ENCODE measurements around the gene MITF.

Gene MITF

DNA sequence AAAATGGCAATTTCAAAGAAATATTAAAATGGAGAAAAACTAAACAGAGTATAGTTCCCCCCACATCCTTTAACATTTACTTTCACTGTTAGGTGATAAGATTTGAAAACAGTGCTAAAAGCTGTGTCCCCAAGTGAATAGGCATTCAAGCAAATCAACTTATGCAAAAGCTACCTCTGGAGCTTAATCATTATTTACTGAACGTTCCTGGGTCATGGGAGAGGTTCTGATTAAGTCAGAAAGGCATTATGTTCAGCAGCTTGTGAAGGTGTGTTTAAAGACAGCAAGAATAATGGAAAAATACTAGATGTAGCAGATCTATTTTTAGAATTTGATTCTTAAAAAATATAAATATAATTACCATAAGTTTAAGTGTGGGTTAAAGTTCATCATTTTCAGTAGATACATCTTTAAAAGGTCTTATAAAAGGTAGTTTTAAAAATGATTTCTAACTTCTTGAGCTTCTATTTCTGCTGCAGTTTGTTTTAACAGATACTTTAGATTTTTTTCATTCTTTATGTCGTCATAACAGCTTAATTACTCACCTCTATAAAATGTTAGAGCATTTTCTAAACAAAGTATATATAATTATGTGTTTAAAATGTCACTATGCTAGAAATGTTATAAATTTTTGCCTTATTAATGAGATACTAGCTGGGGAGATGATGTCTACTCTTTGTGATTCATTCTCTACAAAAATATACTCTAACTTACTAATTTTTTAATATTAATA lies 127.9 kb downstream of the MITF start:
- H3K4me3 ChIP-seq (ENCODE audit: low read length): no peak overlapping the region

DNA sequence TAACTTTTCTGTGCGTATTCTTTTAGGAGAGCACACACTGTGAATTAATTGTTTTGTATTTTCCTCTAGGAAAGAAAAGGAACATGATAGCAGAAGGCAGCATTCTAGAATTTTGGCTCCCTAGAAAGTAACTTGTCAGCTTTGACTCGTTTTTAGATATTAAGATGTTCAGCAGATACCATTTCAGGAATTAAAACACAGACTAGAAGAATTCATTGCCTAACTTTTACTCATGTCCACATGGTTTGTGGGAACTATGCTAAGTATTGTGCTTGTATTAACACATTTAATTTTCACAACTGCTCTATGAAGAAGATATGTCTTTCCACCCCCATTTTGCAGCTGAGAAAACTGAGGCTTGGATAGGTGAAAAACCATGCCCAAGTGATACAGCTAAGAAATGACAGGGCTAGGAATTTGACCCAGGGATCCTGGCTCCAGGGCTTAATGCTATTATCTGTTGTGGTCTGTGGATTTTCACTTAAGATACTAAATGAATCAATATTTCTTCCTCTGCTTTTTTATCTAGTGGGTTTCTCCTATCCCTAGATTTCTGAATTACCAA lies 128.8 kb downstream of the MITF start:
- no peak for TF ChIP-seq ZNF274 (IDR thresholded peaks at IDR 0.05; ENCODE audit: low read depth, low read length)

More for the DNA sequence above, 127.9 kb downstream of the MITF start:
- no peak for TF ChIP-seq ZNF274 (IDR thresholded peaks at IDR 0.05; ENCODE audit: low read depth, low read length)

DNA sequence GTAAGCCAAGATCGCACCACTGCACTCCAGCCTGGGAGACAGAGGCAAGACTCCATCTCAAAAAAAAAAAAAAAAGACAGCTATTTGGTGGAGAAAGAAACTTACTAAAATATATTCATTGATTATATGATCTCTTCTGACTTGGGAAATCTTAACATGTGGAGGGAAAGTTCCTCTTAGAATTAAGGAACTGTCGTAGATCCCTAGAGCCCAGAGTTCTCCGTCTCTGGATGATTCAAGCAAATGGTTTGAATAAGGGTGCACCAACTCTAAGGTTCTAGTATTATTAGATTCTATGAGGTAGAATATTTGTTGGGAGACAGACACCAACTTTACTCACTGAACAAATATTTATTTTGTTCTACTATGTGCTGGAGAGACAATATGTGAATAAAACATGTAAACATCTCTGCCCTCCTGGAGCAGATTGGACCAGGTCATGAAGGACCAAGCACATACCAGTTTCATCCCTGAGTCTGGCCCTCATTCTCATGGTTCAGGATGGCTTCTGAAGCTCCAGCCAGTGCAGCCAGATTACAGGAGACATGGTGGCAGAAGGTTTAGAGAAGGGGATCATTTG lies 129.7 kb downstream of the MITF start:
- no peak for TF ChIP-seq ZNF274 (IDR thresholded peaks at IDR 0.05; ENCODE audit: low read depth, low read length)
- H3K4me3 ChIP-seq (ENCODE audit: low read length): no peak overlapping the region

More for the DNA sequence above, 128.8 kb downstream of the MITF start:
- H3K4me3 ChIP-seq (ENCODE audit: low read length): no peak overlapping the region

DNA sequence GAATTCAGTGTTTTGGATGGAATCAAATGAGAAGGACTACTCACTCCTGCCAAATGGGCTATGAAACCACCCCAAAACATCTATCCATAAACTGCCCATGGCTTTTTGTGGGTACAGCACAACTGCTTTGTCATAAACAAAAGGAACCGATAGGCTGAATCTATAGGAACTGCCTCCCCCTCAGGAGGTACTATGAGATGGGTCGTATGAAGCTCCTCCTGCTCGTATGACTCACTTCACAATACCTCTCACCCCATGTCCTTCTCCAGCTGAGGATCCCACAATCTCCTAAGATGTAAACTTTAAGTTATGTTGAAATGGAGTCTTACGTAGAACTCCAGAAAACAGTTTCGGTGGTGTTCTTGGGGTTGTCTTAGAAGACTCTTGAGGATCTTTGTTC lies 130.4 kb downstream of the MITF start:
- TF ChIP-seq ZNF274 (IDR thresholded peaks at IDR 0.05; ENCODE audit: low read depth, low read length): no peak
- no peak overlapping the region for H3K4me3 ChIP-seq (ENCODE audit: low read length)

DNA sequence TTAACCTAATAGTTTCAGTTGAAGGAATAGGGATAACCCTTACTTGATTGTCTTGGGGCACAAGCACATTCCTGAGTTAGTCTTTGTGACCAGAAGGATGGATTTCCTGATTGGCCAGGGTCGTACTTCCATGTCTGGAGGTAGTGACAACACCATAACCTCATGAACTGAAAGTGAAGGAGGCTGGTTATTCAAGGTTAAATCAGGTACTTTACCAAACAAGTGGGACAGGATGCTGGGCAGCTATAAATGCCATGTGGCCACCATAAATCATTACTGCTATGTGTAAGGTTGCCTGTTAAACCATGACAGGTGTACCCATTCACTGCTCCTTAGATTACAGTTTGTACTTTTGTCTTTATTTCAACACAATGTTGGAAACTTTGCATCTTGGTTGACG lies 132.0 kb downstream of the MITF start:
- TF ChIP-seq ZNF274 (IDR thresholded peaks at IDR 0.05; ENCODE audit: low read depth, low read length): no peak

DNA sequence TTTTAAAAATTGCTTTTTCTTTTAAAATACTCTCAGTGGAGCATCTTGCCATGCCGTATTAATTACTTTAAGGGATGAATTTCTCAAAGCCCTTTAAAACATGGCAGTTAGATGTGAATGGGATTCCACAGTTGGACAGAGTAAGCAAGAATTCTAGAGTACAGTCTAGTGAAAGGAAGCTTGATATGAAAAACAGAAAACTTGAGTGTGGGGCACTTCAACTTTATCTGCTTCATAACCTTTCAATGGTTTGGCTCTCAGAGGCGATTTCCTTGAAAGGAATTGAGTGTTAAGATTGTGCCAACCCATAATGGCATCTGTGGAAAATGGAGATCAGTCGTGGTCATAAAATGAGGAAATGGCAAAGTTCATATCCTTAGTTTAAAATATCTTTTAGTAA lies 132.6 kb downstream of the MITF start:
- no peak for TF ChIP-seq ZNF274 (IDR thresholded peaks at IDR 0.05; ENCODE audit: low read depth, low read length)
- H3K4me3 ChIP-seq (ENCODE audit: low read length): no peak overlapping the region

More for the DNA sequence above, 132.0 kb downstream of the MITF start:
- H3K4me3 ChIP-seq (ENCODE audit: low read length): no peak overlapping the region

DNA sequence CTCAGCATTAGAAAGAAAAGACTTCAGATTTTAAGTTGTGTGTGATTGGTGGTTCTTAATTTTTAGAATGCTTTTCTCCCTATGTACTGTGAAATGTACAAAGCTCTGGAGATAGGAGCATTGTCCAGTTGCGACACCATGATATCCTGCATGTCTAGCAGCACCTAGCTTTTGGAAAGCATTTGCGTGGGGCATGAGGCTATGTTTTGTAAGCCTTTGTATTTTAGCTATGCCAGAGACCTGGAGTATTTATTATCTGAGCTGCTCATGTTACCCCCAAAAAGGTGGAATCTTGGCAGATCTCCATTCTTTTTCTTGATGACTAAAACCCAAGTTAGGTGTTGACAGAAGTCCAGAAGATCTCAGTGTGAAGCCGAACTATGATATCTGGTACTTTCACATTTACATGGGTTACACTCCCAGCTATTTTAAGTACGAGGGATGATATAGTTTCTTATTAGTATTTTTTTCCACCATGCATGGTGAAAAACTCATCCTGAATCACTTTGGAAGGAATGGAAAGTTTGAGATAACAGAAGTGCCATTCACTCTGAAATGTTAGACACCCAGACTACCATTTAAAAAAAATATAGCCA lies 133.6 kb downstream of the MITF start:
- TF ChIP-seq ZNF274 (IDR thresholded peaks at IDR 0.05; ENCODE audit: low read depth, low read length): no peak
- H3K4me3 ChIP-seq (ENCODE audit: low read length): no peak overlapping the region

DNA sequence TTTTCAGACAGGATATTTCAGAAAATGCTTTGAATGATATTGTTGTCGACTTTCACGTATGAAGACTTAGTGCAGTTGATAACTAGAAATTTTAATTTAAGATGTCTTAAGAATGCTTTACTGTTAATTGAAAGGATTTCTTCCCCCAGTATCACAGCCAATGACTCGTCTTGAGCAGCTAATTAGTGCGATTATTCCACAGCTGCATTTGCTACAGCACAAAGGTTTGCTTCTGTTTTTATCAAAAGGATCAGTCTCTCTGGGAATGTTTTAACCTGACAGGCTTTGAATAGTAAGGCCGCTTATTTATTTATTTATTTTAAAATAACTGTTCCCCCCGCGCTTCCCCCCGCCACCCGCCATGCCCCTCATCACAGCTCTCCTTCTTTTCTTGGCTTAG lies 136.8 kb downstream of the MITF start:
- TF ChIP-seq ZNF274 (IDR thresholded peaks at IDR 0.05; ENCODE audit: low read depth, low read length): no peak
- H3K4me3 ChIP-seq (ENCODE audit: low read length): no peak overlapping the region

DNA sequence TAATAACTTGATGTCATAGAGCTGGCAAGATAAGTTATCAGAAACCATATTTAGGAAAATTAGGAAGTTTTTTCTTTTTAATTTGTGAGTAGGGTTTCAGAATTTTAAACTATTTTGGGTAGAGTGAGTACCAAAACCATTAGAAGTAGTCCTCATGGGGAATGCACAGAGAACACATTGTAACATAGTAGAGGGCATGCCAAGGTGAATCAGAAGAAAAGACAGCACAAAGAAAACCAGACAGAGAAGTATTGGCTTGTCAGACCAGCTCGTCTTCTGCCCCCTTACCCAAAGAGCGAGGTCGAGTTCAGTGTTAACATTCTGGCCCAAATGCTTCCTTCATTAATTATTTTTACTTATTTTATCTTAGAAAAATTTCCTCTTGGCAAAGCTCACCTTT lies 139.0 kb downstream of the MITF start:
- no peak for TF ChIP-seq ZNF274 (IDR thresholded peaks at IDR 0.05; ENCODE audit: low read depth, low read length)
- no peak overlapping the region for H3K4me3 ChIP-seq (ENCODE audit: low read length)

DNA sequence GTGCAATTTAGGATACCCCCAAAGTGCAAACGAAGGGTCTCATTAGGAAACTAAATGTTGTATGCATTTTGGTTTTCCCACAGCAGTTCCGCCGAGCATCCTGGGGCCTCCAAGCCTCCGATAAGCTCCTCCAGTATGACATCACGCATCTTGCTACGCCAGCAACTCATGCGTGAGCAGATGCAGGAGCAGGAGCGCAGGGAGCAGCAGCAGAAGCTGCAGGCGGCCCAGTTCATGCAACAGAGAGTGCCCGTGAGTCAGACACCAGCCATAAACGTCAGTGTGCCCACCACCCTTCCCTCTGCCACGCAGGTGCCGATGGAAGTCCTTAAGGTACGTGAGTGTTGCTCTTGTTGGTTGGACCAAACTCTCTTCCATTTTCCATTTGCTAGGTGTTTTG lies 139.8 kb downstream of the MITF start:
- no peak overlapping the region for H3K4me3 ChIP-seq (ENCODE audit: low read length)
- no peak for TF ChIP-seq ZNF274 (IDR thresholded peaks at IDR 0.05; ENCODE audit: low read depth, low read length)

DNA sequence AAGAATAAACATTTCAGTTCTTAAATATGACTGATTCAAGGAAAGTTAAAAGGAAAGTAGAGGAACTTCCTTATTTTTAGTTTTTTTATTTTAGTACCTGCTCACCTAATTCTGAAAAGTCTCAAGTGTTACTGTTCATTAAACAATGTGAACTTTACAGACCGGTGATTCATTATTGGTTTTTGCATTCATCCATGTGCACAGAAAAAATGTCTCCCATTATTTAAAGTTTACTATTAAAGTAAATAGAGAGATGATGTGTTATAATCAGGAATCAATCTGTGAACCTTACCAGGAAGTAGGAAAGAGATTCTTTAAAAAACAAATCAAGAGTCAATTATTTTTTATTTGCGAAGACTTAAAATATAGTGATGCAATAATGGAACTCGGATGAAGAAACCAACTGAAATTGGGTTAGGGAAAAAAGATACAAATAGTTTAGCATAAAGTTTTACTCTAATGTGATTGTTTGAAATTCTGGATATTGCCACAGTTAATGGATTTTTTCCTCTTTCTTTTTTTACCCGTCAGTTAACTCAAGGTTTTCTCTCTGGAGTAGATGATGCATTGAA lies 140.9 kb downstream of the MITF start:
- no peak overlapping the region for H3K4me3 ChIP-seq (ENCODE audit: low read length)
- no peak for TF ChIP-seq ZNF274 (IDR thresholded peaks at IDR 0.05; ENCODE audit: low read depth, low read length)

DNA sequence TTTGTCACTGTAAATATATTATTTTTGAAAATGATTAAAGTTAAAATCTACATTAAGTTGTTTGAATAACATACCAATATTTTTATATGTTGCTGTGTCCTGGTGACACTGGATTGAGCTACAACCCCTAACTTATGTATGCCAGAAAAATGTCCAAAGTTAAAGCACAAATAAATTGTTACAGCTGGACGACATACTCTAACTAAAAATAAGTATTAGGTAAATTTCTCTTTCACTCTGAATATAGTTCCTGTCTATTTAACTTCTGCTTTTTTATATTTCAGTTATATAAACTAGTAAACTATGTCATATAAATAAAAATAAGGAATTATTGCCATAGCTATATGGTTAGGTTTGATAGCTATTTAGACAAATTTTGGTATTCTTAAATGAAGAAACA lies 141.8 kb downstream of the MITF start:
- no peak overlapping the region for H3K4me3 ChIP-seq (ENCODE audit: low read length)

DNA sequence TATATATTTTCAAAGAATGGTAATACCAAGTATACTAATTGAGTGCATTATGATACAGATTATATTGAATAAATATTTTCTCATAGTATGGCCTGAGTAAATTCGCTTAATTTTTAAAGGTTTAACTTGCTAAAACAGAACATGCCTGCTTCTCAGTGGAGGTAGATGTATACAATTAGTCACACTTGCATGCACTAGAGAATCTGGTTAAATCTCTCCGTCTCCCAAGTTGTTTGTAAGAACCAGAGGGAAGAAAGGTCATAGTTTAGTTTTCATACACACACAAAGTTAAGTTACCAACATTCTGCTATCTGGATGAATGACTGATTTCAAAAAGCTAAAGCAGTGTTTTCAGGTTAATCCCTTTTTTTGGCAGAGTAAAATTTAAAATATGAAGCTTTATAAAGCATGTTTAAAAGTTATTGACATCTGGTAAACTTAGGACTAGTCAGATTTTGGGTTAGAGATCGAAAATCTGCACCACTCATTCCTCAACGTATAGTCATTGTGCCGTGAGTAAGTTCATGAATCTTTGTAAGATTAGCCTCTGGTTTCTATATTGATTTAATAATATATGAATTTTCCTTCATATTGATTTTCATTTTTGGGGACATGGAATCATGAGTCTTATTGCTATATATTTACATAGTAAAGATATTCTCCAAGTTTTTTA lies 142.6 kb downstream of the MITF start:
- TF ChIP-seq ZNF274 (IDR thresholded peaks at IDR 0.05; ENCODE audit: low read depth, low read length): no peak
- H3K4me3 ChIP-seq (ENCODE audit: low read length): no peak overlapping the region

More for the DNA sequence above, 141.8 kb downstream of the MITF start:
- TF ChIP-seq ZNF274 (IDR thresholded peaks at IDR 0.05; ENCODE audit: low read depth, low read length): no peak

DNA sequence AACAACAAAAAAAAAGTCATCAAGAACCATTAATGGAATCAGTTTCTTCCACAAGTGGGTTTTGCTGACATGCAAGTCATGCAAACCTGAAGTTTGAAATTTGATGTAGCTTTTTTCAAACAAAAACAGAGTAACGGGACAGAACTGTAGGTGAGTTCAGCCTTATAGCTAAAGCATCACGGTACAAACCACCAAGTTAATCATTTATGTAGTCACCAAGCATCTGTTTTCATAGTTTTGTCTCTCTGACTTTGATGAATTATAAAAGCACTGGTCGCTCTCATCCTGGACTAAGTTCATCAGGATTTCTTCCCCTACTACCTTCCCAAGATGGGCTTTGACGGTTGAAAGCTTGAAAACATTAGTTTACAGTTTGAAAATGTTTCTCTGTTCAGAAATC lies 143.3 kb downstream of the MITF start:
- no peak overlapping the region for H3K4me3 ChIP-seq (ENCODE audit: low read length)
- TF ChIP-seq ZNF274 (IDR thresholded peaks at IDR 0.05; ENCODE audit: low read depth, low read length): no peak
